Heart left ventricle (tissue), 16 donors: ENCODE data around the gene CEMIP2. TPM values are rescaled to one million over a fixed set of nuclear protein-coding genes. Genes with fewer than 3 reads are reported as not detected.

Experiments used
- ATAC-seq, 4 donors: fragments of 200-7000 bp; cut with Tn5 transposase; one replicate each; pipeline ENCODE4 v1.9.1; 2020 to 2022; ENCODE audit warnings: moderate library complexity in 4 of 4, mild to moderate bottlenecking in 3 of 4, moderate number of reproducible peaks in 1 of 4
- DNase-seq, 5 donors: peaks; one replicate each; pipeline ENCODE4 v3.0.0-alpha.2; 2020
- H3K27ac ChIP-seq, 12 donors: fragments of 200-600 bp; sonication (generic) in 4 of 12; one replicate each; pipeline versions ENCODE4 v1.5.0 to v1.8.0; 2016 to 2022; ENCODE audit warnings: mild to moderate bottlenecking in 2 of 12
- H3K27me3 ChIP-seq, 9 donors: fragments of 200-600 bp; sonication (generic) in 2 of 9; one replicate each; pipeline versions ENCODE4 v1.5.1 to v1.8.0; 2016 to 2022; ENCODE audit warnings: mild to moderate bottlenecking in 3 of 9
- H3K36me3 ChIP-seq, 9 donors: fragments of 200-600 bp; sonication (generic) in 2 of 9; one replicate each; pipeline versions ENCODE4 v1.5.0 to v1.8.0; 2018 to 2022; ENCODE audit warnings: mild to moderate bottlenecking in 2 of 9
- H3K4me1 ChIP-seq, 12 donors: fragments of 200-600 bp; sonication (generic) in 4 of 12; one replicate each; pipeline versions ENCODE4 v1.5.0 to v1.8.0; 2016 to 2022; ENCODE audit warnings: mild to moderate bottlenecking in 3 of 12
- H3K4me3 ChIP-seq, 12 donors: fragments of 200-600 bp; sonication (generic) in 4 of 12; one replicate each; pipeline versions ENCODE4 v1.5.0 to v1.8.0; 2017 to 2022; ENCODE audit warnings: mild to moderate bottlenecking in 9 of 12, moderate library complexity in 4 of 12
- H3K9me3 ChIP-seq, 12 donors: fragments of 200-600 bp; sonication (generic) in 4 of 12; one replicate each; pipeline versions ENCODE4 v1.5.0 to v1.8.0; 2016 to 2022; ENCODE audit warnings: mild to moderate bottlenecking in 1 of 12
- POLR2A ChIP-seq, 2 donors: fragments of 450-650 bp; IDR thresholded peaks; one replicate each; pipeline ENCODE4 v1.6.1; 2017; ENCODE audit warnings: antibody characterized with exemption in 2 of 2, mild to moderate bottlenecking in 2 of 2, moderate library complexity in 2 of 2
- WGBS, 4 donors: extraction: QIAGEN DNeasy Blood & Tissue Kit in 2 of 4; methylation state at CpG; one replicate each; pipeline versions ENCODE4 v1.1.5 to v1.1.7; 2013 to 2018; 5-methylcytosine and 5-hydroxymethylcytosine counted together
- intact Hi-C, 10 donors: fragments of 100-400 bp; cut with DNase I; formaldehyde crosslinking; loops; one replicate each; pipeline versions ENCODE4 v1.11.1 to v1.14.2; 2022
- polyA plus RNA-seq, 2 donors: library from polyadenylated mRNA; stranded (reverse); fragments of 200-250 nt; gene quantifications; one replicate each; pipeline ENCODE4 v1.2.3, GENCODE V29; 2013
- total RNA-seq, 9 donors: library from RNA; depleted of rRNA in 2 of 9; stranded (reverse); fragments of >200 nt in 2 of 9; fragmentation: NEBNext Ultra II Directional in 3 of 9; extraction: Animal tissue kit (Norgen Biotek cat#: 25700) in 3 of 9; gene quantifications; one replicate each; pipeline versions ENCODE4 v1.1.0 to v1.2.4, GENCODE V29; 2016 to 2023
- TF ChIP-seq, protein P1 (sequence below), 12 donors: fragments of 200-600 bp; sonication (generic) in 4 of 12; IDR thresholded peaks; one replicate each; pipeline versions ENCODE4 v1.5.0 to v1.8.0; 2018 to 2022; ENCODE audit warnings: antibody characterized with exemption in 12 of 12, mild to moderate bottlenecking in 5 of 12
- donor health status: ischemic (EF 13 %, LVEDD 7.1; RV severe dilation, severe dysfunction).
- donor health status: healthy with polysubstance abuse.
- donor health status: DM: no; HTN: yes; CAD: no.
- donor health status: DM: no; HTN: no; CAD: no.
- donor health status: ischemic (EF 25% LVEDD 6.9; RV normal size, moderate dysfunction).
- donor health status: ischemic (EF 25% LVEDD 5.7; RV mildly dilated, moderate dysfunction).
- donor health status: healthy.
- donor health status: DM: yes; HTN: yes; CAD: no.
- donor health status: ischemic (EF 35%, LVEDD 5.7; RV mildly dilated, moderate dysfunction).
- donor health status: nonischemic (EF 11% LVEDD 7.7; RV severe dilation, severe dysfunction).
- donor health status: DM: yes; HTN: yes; CAD: no.
- donor health status: PGD.
- donor health status: ischemic (EF 29% LVEDD 5.4; RV normal size, mild dysfunction).
- donor health status: nonischemic (EF 23%, LVEDD 6.1; RV moderate dilation, normal function).

The CEMIP2 gene
- total and polyA plus RNA-seq, 11 donors, result 5.8 to 49.3 (median 7.4) TPM

DNA sequence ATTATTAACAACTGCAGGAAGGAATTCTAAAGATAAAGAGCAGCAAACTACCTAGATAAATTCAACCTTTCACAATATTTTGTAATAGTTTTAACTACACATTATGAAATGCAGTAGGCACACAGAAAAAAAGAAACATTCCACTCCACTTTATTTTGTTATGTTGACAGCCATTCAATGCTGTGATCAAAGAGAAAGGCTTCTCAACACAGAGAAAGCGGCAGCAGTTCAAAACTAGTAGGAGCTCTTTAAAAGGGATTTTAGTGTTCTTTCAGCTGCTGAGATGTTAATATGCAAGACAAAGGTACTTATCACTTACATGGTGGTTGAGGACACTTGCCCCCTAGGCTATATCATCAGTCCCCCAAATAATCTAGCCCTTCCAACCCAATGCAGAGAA is 11.6 kb downstream of the CEMIP2 start:
- H3K4me3 ChIP-seq, result no peak overlapping the region
- ATAC-seq (no peak), DNase-seq (no peak)
- intact Hi-C loops, result no loop called here
- no peaks in the 10 kb centered on the region for H3K27me3 ChIP-seq
- WGBS, 4 donors, result 93 to 100% (median 99%) methylated on average over 1 of the region's 1 CpG
- H3K9me3 ChIP-seq, result no peaks in the 10 kb centered on the region
- TF ChIP-seq, protein P1, sequence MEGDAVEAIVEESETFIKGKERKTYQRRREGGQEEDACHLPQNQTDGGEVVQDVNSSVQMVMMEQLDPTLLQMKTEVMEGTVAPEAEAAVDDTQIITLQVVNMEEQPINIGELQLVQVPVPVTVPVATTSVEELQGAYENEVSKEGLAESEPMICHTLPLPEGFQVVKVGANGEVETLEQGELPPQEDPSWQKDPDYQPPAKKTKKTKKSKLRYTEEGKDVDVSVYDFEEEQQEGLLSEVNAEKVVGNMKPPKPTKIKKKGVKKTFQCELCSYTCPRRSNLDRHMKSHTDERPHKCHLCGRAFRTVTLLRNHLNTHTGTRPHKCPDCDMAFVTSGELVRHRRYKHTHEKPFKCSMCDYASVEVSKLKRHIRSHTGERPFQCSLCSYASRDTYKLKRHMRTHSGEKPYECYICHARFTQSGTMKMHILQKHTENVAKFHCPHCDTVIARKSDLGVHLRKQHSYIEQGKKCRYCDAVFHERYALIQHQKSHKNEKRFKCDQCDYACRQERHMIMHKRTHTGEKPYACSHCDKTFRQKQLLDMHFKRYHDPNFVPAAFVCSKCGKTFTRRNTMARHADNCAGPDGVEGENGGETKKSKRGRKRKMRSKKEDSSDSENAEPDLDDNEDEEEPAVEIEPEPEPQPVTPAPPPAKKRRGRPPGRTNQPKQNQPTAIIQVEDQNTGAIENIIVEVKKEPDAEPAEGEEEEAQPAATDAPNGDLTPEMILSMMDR (IDR thresholded peaks at IDR 0.05), result no peak
- no peak for TF ChIP-seq POLR2A (IDR thresholded peaks at IDR 0.05)
- peaks cover 0 to 3% (median 0%) of the 10 kb centered on the region in 9 donors for H3K36me3 ChIP-seq
- H3K4me1 ChIP-seq, result peaks cover 0 to 35% (median 5%) of the 10 kb centered on the region in 12 donors
- H3K27ac ChIP-seq, result no peak overlapping the region

DNA sequence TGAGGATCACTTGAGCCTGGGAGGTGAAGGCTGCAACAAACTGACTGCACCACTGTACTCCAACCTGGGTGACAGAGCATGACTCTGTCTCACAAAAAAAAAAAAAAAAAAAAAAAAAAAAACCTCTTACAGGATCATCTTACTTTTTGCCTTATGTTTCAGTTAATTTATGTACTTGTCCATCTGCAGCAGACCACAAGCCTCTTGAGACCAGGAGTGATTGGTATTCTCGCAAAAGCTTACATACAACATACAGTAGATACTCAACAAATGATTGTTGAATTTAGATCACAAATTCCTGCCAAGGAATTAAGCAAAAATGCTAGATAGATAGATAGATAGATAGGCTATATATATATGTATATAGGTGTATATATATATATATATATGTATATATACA is 12.4 kb downstream of the CEMIP2 start:
- no peak for TF ChIP-seq POLR2A (IDR thresholded peaks at IDR 0.05)
- TF ChIP-seq, protein P1 (IDR thresholded peaks at IDR 0.05), result no peak
- no peak overlapping the region for H3K4me3 ChIP-seq
- H3K4me1 ChIP-seq, result peaks cover 0 to 26% (median 5%) of the 10 kb centered on the region in 12 donors
- no peak overlapping the region for H3K27ac ChIP-seq
- H3K9me3 ChIP-seq, result no peaks in the 10 kb centered on the region
- H3K27me3 ChIP-seq, result no peaks in the 10 kb centered on the region
- ATAC-seq (no peak), DNase-seq (no peak)
- H3K36me3 ChIP-seq, result peaks cover 0 to 3% (median 0%) of the 10 kb centered on the region in 9 donors
- intact Hi-C loops, result no loop called here
- WGBS, 4 donors, result 97 to 100% (median 99%) methylated on average over 1 of the region's 1 CpG

DNA sequence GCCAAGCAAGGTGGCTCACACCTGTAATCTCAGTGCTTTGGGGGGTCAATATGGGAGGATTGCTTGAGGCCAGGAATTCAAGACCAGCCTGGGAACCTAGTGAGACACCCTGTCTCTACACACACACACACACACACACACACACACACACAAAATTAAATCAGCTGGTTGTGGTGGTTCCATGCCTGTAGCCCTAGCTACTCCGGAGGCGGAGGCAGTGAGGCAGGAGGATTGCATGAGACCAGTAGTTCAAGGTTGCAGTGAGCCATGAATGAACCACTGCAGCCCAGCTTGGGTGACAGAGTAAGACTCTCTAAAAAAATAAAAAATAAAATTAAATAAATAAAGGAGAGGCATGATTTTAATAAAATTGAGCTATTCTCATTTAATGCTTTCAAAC is 13.1 kb downstream of the CEMIP2 start:
- intact Hi-C loops, result no loop called here
- no peak overlapping the region for H3K27ac ChIP-seq
- ATAC-seq, result no peak
- no peak for DNase-seq
- no peaks in the 10 kb centered on the region for H3K9me3 ChIP-seq
- H3K27me3 ChIP-seq, result no peaks in the 10 kb centered on the region
- H3K36me3 ChIP-seq, result peaks cover 0 to 8% (median 0%) of the 10 kb centered on the region in 9 donors
- no peak overlapping the region for H3K4me3 ChIP-seq
- 98 to 100% (median 100%) methylated on average over 2 of the region's 2 CpGs for WGBS, 4 donors
- H3K4me1 ChIP-seq, result peaks cover 0 to 24% (median 5%) of the 10 kb centered on the region in 12 donors
- TF ChIP-seq, protein P1 (IDR thresholded peaks at IDR 0.05), result no peak
- no peak for TF ChIP-seq POLR2A (IDR thresholded peaks at IDR 0.05)

DNA sequence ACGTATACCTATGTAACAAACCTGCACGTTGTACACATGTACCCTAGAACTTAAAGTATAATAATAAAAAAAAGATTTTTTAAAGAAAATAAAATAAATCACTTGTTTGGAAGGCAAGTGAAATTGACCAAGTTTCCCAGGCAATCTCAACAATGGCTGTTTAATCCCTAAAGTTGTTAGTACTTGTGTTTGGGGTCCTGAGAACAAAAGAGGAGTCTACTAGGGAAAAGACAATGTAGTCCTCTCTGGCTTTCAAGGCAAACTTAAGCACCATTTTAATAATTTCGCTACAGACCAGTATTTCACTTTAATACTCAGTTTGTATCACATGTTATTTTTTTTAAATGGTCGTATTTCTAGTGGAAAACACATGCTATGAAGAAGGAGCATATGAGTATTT is 14.2 kb downstream of the CEMIP2 start:
- no peak overlapping the region for H3K27ac ChIP-seq
- DNase-seq (no peak), ATAC-seq (no peak)
- H3K4me3 ChIP-seq, result no peak overlapping the region
- H3K4me1 ChIP-seq, result peaks cover 0 to 22% (median 5%) of the 10 kb centered on the region in 12 donors
- H3K36me3 ChIP-seq, result peaks cover 0 to 18% (median 0%) of the 10 kb centered on the region in 9 donors
- H3K9me3 ChIP-seq, result no peaks in the 10 kb centered on the region
- no peaks in the 10 kb centered on the region for H3K27me3 ChIP-seq
- intact Hi-C loops, result no loop called here
- TF ChIP-seq POLR2A (IDR thresholded peaks at IDR 0.05), result no peak
- TF ChIP-seq, protein P1 (IDR thresholded peaks at IDR 0.05), result no peak
- 89 to 94% (median 91%) methylated on average over 4 of the region's 4 CpGs for WGBS, 4 donors
